GM12878 (cell line): ENCODE measurements around the gene IL33. TPM values are rescaled to one million over a fixed set of nuclear protein-coding genes. Genes with fewer than 3 reads are reported as not detected.

Experiments used
- BMI1 ChIP-seq: fragments of 450-650 bp; IDR thresholded peaks from 2 replicates; pipeline ENCODE4 v1.6.1; 2016; ENCODE audit warnings: mild to moderate bottlenecking, moderate library complexity, borderline replicate concordance
- CBX3 ChIP-seq: fragments of 200-600 bp; sonication (generic); IDR thresholded peaks from 2 replicates; pipeline ENCODE4 v1.6.1; 2016; ENCODE audit warnings: low read depth, borderline replicate concordance
- CEBPB ChIP-seq, 2 experiments: fragments of 150-350 bp in 1 of 2; IDR thresholded peaks; 2 replicates each; pipeline ENCODE4 v1.6.1; 2012 to 2014; ENCODE audit warnings: low read depth in 2 of 2, low read length in 2 of 2, borderline replicate concordance in 1 of 2, inconsistent platforms in 1 of 2
- CHD1 ChIP-seq: IDR thresholded peaks from 2 replicates; pipeline ENCODE4 v1.6.1; 2012; ENCODE audit warnings: low read depth, low read length, improper control_type of control experiment
- EED ChIP-seq: sonication (generic); IDR thresholded peaks from 2 replicates; pipeline ENCODE4 v1.6.1; 2016; ENCODE audit warnings: antibody characterized with exemption, low read depth
- FOXK2 ChIP-seq: fragments of 450-650 bp; IDR thresholded peaks from 2 replicates; pipeline ENCODE4 v1.6.1; 2017; ENCODE audit warnings: mild to moderate bottlenecking, moderate library complexity
- IKZF2 ChIP-seq, 2 experiments: fragments of 450-650 bp; IDR thresholded peaks; 2 replicates each; pipeline ENCODE4 v1.6.1; 2017; ENCODE audit warnings: mild to moderate bottlenecking in 2 of 2, moderate library complexity in 2 of 2
- JUND ChIP-seq: IDR thresholded peaks from 2 replicates; pipeline ENCODE4 v1.6.1; 2012; ENCODE audit warnings: low read depth, mild to moderate bottlenecking, low read length, improper control_type of control experiment, moderate library complexity
- MEF2A ChIP-seq: IDR thresholded peaks from 2 replicates; pipeline ENCODE4 v1.6.1; 2011; ENCODE audit warnings: low read depth, mild to moderate bottlenecking, low read length, moderate library complexity; ENCODE audit not compliant: insufficient read depth
- NFYB ChIP-seq: IDR thresholded peaks from 2 replicates; pipeline ENCODE4 v1.6.1; 2011; ENCODE audit warnings: low read depth, mild to moderate bottlenecking, low read length, improper control_type of control experiment, moderate library complexity; ENCODE audit not compliant: insufficient read depth
- POLR2A ChIP-seq: IDR thresholded peaks from 2 replicates; pipeline ENCODE4 v1.6.1; 2011; ENCODE audit warnings: low read depth, mild to moderate bottlenecking, low read length
- RAD21 ChIP-seq: IDR thresholded peaks from 2 replicates; pipeline ENCODE4 v1.6.1; 2011; ENCODE audit warnings: mild to moderate bottlenecking, low read depth, low read length, moderate library complexity; ENCODE audit not compliant: insufficient read depth
- RCOR1 ChIP-seq: conservative IDR thresholded peaks from 2 replicates; pipeline ENCODE4 v1.6.1; 2012; ENCODE audit warnings: low read depth, low read length, improper control_type of control experiment
- SIN3A ChIP-seq: IDR thresholded peaks from 2 replicates; pipeline ENCODE4 v1.6.1; 2012; ENCODE audit warnings: low read depth, low read length, improper control_type of control experiment
- SP1 ChIP-seq: IDR thresholded peaks from one replicate; pipeline ENCODE4 v1.6.1; 2011; ENCODE audit warnings: low read depth, low read length
- TAF1 ChIP-seq: IDR thresholded peaks from 2 replicates; pipeline ENCODE4 v1.6.1; 2011; ENCODE audit warnings: mild to moderate bottlenecking, low read depth, low read length, borderline replicate concordance
- ZBED1 ChIP-seq: IDR thresholded peaks from 2 replicates; pipeline ENCODE4 v1.6.1; 2016; ENCODE audit warnings: borderline replicate concordance
- polyA plus RNA-seq, 11 experiments: library from polyadenylated mRNA; depleted of rRNA in 4 of 11; unstranded in 6 of 11; stranded (reverse) in 5 of 11; fragments of >200 nt; fragmentation: Nextera tagmentation in 4 of 11; fragmentation: Illumina TruSeq in 1 of 11; extraction: Ambion mirVana in 4 of 11; extraction: Trizol in 1 of 11; gene quantifications; 1 replicate in 1 of 11; 2 replicates in 10 of 11; pipeline versions ENCODE4 v1.2.1 to v1.2.3, GENCODE V29; 2011 to 2016; ENCODE audit warnings: inconsistent platforms in 2 of 11, missing spikeins in 2 of 11, low read depth in 1 of 11
- total RNA-seq, 4 experiments: library from RNA; depleted of rRNA in 3 of 4; stranded (reverse); fragments of >200 nt in 3 of 4; fragmentation: Illumina TruSeq in 1 of 4; extraction: Trizol in 1 of 4; gene quantifications; 2 replicates each; pipeline versions ENCODE4 v1.2.1 to v1.2.3, GENCODE V29; 2013 to 2021
- TF ChIP-seq, protein P1 (sequence below): fragments of 450-650 bp; IDR thresholded peaks from 2 replicates; pipeline ENCODE4 v1.6.1; 2017; ENCODE audit warnings: mild to moderate bottlenecking, moderate library complexity
- TF ChIP-seq, protein P2 (sequence below): IDR thresholded peaks from 2 replicates; pipeline ENCODE4 v1.6.1; 2011; ENCODE audit warnings: mild to moderate bottlenecking, low read depth, low read length, moderate library complexity; ENCODE audit not compliant: insufficient replicate concordance
- TF ChIP-seq, protein P3 (sequence below): IDR thresholded peaks from 2 replicates; pipeline ENCODE4 v1.6.1; 2012; ENCODE audit warnings: low read depth, low read length, improper control_type of control experiment
- TF ChIP-seq, protein P4 (sequence below): fragments of 450-650 bp; IDR thresholded peaks from 2 replicates; pipeline ENCODE4 v1.6.1; 2017; ENCODE audit warnings: mild to moderate bottlenecking, moderate library complexity

The IL33 gene
- total and polyA plus RNA-seq, 10 of the 15 experiments (the other 5 are each of a cell fraction or from before 2014, with no cell fraction given): not detected

DNA sequence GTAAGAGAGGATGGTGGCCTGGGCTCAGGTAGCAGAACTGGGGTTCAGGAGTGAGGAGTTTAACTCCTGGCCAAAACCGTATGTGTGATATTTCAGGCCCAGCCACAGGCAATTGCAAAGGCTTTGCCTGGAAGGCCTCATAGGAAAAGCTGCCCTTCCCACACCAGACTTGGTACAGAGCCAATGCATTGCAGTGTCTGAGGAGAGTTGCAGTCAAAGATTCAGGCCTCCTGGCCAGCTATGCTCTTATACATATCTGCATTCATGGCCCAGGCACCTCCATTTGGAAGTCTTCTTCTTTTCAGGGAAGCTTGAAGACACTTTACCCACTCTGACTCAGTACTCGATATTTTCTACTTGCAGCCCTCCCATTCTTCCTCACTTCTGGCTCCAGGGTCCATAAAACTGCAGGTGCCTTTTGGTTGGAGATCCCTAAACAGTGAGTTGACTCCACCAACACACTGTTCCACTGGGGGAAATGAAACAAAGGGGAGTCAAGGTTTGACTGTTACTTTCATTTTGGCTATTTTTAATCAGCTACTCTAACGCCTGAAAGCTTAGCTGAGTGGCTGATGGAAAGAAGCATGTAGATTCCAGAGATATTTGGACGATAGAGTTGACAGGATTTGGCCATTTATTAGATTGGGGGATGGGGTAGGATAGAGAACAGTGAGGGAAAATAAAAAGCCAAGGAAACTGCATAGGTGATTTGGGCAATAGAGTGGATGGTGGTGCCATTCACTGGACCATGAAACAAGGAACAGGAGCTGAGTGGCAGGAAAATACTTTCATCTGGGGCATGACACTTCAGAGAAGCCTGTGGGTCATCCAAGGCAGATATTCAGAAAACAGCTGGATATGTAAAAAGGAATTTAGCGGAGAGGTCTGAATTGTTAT is 30.6 kb upstream of the IL33 start (continued):
- TF ChIP-seq, protein P1, sequence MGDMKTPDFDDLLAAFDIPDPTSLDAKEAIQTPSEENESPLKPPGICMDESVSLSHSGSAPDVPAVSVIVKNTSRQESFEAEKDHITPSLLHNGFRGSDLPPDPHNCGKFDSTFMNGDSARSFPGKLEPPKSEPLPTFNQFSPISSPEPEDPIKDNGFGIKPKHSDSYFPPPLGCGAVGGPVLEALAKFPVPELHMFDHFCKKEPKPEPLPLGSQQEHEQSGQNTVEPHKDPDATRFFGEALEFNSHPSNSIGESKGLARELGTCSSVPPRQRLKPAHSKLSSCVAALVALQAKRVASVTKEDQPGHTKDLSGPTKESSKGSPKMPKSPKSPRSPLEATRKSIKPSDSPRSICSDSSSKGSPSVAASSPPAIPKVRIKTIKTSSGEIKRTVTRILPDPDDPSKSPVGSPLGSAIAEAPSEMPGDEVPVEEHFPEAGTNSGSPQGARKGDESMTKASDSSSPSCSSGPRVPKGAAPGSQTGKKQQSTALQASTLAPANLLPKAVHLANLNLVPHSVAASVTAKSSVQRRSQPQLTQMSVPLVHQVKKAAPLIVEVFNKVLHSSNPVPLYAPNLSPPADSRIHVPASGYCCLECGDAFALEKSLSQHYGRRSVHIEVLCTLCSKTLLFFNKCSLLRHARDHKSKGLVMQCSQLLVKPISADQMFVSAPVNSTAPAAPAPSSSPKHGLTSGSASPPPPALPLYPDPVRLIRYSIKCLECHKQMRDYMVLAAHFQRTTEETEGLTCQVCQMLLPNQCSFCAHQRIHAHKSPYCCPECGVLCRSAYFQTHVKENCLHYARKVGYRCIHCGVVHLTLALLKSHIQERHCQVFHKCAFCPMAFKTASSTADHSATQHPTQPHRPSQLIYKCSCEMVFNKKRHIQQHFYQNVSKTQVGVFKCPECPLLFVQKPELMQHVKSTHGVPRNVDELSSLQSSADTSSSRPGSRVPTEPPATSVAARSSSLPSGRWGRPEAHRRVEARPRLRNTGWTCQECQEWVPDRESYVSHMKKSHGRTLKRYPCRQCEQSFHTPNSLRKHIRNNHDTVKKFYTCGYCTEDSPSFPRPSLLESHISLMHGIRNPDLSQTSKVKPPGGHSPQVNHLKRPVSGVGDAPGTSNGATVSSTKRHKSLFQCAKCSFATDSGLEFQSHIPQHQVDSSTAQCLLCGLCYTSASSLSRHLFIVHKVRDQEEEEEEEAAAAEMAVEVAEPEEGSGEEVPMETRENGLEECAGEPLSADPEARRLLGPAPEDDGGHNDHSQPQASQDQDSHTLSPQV: no peak
- TF ChIP-seq TAF1 (0 out of 2 replicates have a peak, but pooled peaks have one; percentile 22), EED (peak; percentile 99), RAD21 (peak; percentile 8; the same call in 1 of the 2 replicates), SP1 (peak; percentile 59), BMI1 (no peak), CBX3 (no peak), ZBED1 (peak; percentile 54; the same call in 1 of the 2 replicates), CHD1 (no peak), JUND (peak; percentile 72; the same call in 1 of the 2 replicates), POLR2A (no peak), FOXK2 (no peak), CEBPB (IDR thresholded peaks at IDR 0.05; ENCODE audit: borderline replicate concordance in 1 of 2, low read depth in 2 of 2, low read length in 2 of 2) (no peak), SIN3A (no peak), RCOR1 (no peak), NFYB (no peak), MEF2A (peak; percentile 97), IKZF2 (IDR thresholded peaks at IDR 0.05) (peak; percentile 90 to 93)
- TF ChIP-seq, protein P2, sequence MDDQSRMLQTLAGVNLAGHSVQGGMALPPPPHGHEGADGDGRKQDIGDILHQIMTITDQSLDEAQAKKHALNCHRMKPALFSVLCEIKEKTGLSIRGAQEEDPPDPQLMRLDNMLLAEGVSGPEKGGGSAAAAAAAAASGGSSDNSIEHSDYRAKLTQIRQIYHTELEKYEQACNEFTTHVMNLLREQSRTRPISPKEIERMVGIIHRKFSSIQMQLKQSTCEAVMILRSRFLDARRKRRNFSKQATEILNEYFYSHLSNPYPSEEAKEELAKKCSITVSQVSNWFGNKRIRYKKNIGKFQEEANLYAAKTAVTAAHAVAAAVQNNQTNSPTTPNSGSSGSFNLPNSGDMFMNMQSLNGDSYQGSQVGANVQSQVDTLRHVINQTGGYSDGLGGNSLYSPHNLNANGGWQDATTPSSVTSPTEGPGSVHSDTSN: no peak
- TF ChIP-seq, protein P3, sequence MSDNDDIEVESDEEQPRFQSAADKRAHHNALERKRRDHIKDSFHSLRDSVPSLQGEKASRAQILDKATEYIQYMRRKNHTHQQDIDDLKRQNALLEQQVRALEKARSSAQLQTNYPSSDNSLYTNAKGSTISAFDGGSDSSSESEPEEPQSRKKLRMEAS: no peak
- TF ChIP-seq, protein P4, sequence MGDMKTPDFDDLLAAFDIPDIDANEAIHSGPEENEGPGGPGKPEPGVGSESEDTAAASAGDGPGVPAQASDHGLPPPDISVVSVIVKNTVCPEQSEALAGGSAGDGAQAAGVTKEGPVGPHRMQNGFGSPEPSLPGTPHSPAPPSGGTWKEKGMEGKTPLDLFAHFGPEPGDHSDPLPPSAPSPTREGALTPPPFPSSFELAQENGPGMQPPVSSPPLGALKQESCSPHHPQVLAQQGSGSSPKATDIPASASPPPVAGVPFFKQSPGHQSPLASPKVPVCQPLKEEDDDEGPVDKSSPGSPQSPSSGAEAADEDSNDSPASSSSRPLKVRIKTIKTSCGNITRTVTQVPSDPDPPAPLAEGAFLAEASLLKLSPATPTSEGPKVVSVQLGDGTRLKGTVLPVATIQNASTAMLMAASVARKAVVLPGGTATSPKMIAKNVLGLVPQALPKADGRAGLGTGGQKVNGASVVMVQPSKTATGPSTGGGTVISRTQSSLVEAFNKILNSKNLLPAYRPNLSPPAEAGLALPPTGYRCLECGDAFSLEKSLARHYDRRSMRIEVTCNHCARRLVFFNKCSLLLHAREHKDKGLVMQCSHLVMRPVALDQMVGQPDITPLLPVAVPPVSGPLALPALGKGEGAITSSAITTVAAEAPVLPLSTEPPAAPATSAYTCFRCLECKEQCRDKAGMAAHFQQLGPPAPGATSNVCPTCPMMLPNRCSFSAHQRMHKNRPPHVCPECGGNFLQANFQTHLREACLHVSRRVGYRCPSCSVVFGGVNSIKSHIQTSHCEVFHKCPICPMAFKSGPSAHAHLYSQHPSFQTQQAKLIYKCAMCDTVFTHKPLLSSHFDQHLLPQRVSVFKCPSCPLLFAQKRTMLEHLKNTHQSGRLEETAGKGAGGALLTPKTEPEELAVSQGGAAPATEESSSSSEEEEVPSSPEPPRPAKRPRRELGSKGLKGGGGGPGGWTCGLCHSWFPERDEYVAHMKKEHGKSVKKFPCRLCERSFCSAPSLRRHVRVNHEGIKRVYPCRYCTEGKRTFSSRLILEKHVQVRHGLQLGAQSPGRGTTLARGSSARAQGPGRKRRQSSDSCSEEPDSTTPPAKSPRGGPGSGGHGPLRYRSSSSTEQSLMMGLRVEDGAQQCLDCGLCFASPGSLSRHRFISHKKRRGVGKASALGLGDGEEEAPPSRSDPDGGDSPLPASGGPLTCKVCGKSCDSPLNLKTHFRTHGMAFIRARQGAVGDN: no peak
